Astrocyte (in vitro differentiated cells and primary cell): ENCODE results near the gene SEPTIN12. TPM values are rescaled to one million over a fixed set of nuclear protein-coding genes. Genes with fewer than 3 reads are reported as not detected.
A peak's percentile ranks its signal among the peaks of the same experiment; 100 is the strongest.

Experiments used
- DNase-seq: peaks from one replicate; pipeline ENCODE4 v3.0.0-alpha.2; 2010; ENCODE audit warnings: low read depth
- FAIRE-seq: peaks from 2 replicates; lab custom pipeline; 2011; peaks lifted over from hg19 to GRCh38; lab: Jason Lieb, UNC
- H2AFZ ChIP-seq: 2 replicates; pipeline ENCODE4 v1.6.0; 2012; ENCODE audit warnings: low read depth, low read length, inconsistent platforms
- H3K27ac ChIP-seq: 2 replicates; pipeline ENCODE4 v1.5.1; 2011; ENCODE audit warnings: low read depth, low read length, inconsistent platforms
- H3K27me3 ChIP-seq: 2 replicates; pipeline ENCODE4 v1.6.0; 2011; ENCODE audit warnings: low read length, inconsistent platforms; ENCODE audit not compliant: insufficient read depth
- H3K36me3 ChIP-seq: 2 replicates; pipeline ENCODE4 v1.5.1; 2011; ENCODE audit warnings: low read length, inconsistent platforms; ENCODE audit not compliant: insufficient read depth
- H3K4me1 ChIP-seq: 2 replicates; pipeline ENCODE4 v1.5.1; 2011; ENCODE audit warnings: low read length, inconsistent platforms; ENCODE audit not compliant: insufficient read depth
- H3K4me2 ChIP-seq: 2 replicates; pipeline ENCODE4 v1.6.0; 2012; ENCODE audit warnings: low read length, inconsistent platforms
- H3K4me3 ChIP-seq: 2 replicates; pipeline ENCODE4 v1.5.1; 2011; ENCODE audit warnings: low read depth, mild to moderate bottlenecking, low read length, inconsistent platforms; ENCODE audit not compliant: insufficient read depth
- H3K79me2 ChIP-seq: 2 replicates; pipeline ENCODE4 v1.6.0; 2012; ENCODE audit warnings: mild to moderate bottlenecking, low read length, inconsistent platforms; ENCODE audit not compliant: insufficient read depth
- H3K9ac ChIP-seq: 2 replicates; pipeline ENCODE4 v1.6.0; 2012; ENCODE audit warnings: mild to moderate bottlenecking, low read length, inconsistent platforms
- H3K9me3 ChIP-seq: 2 replicates; pipeline ENCODE4 v1.5.1; 2012; ENCODE audit warnings: low read depth, mild to moderate bottlenecking, low read length, inconsistent platforms; ENCODE audit not compliant: insufficient read depth
- H4K20me1 ChIP-seq: 2 replicates; pipeline ENCODE4 v1.6.0; 2012; ENCODE audit warnings: low read length, inconsistent platforms; ENCODE audit not compliant: insufficient read depth
- H3K27ac Mint-ChIP-seq: one replicate; pipeline ENCODE4 v1.8.0; 2021; ENCODE audit warnings: mild to moderate bottlenecking, mixed read lengths; ENCODE audit not compliant: unreplicated experiment
- H3K27me3 Mint-ChIP-seq: one replicate; pipeline ENCODE4 v1.8.0; 2021; ENCODE audit warnings: low read depth, mixed read lengths; ENCODE audit not compliant: unreplicated experiment
- H3K36me3 Mint-ChIP-seq: one replicate; pipeline ENCODE4 v1.8.0; 2021; ENCODE audit warnings: low read depth, mixed read lengths; ENCODE audit not compliant: unreplicated experiment
- H3K4me1 Mint-ChIP-seq: one replicate; pipeline ENCODE4 v1.8.0; 2021; ENCODE audit warnings: low read depth, mixed read lengths; ENCODE audit not compliant: unreplicated experiment
- H3K4me3 Mint-ChIP-seq: one replicate; pipeline ENCODE4 v1.8.0; 2021; ENCODE audit warnings: mild to moderate bottlenecking, moderate library complexity, mixed read lengths; ENCODE audit not compliant: unreplicated experiment
- H3K9me3 Mint-ChIP-seq: one replicate; pipeline ENCODE4 v1.8.0; 2021; ENCODE audit warnings: mild to moderate bottlenecking, mixed read lengths; ENCODE audit not compliant: unreplicated experiment
- EZH2 ChIP-seq: IDR thresholded peaks from 2 replicates; pipeline ENCODE4 v1.6.1; 2012; ENCODE audit warnings: mild to moderate bottlenecking, low read length, inconsistent platforms; ENCODE audit not compliant: insufficient read depth
- total RNA-seq: library from RNA; stranded (reverse); gene quantifications from 2 replicates; pipeline ENCODE4 v1.2.1, GENCODE V29; 2021
- TF ChIP-seq, protein P1 (sequence below): IDR thresholded peaks from 2 replicates; pipeline ENCODE4 v1.5.1; 2011; ENCODE audit warnings: low read depth, mild to moderate bottlenecking, inconsistent platforms, low read length, moderate library complexity; ENCODE audit not compliant: insufficient read depth

SEPTIN12 gene
- total RNA-seq, 1 donor from 2014 or later, result 5.9 TPM

DNA sequence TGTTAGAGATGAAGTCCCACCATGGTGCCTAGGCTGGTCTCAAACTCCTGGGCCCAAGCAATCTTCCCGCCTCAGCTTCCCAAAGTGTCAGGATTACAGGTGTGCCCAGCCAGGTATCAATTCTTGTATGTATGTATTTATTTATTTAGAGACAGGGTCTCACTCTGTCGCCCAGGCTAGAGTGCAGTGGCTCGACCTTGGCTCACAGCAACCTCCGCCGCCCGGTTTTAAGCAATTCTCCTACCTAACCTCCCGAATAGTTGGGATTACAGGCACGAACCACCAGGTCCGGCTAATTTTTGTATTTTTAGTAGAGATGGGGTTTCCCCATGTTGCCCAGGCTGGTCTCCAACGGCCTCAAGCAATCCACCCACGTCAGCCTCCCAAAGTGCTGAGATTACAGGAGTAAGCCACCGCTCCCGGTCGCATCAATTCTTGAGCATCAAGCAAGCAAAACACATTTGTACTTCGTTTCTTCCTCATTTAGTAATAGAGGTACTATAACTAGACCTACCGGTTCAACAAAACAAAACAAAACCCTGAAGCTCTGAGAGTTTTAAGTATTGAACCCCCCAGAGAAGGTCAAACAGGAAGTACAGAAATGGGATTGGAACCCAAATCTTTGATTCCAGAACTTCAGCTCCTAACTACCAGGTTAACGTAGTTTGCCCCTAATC is 20.1 kb downstream of the SEPTIN12 start:
- H3K27ac ChIP-seq, result peak overlapping the region; percentile 52
- H3K4me2 ChIP-seq, result peak overlapping the region; percentile 89

DNA sequence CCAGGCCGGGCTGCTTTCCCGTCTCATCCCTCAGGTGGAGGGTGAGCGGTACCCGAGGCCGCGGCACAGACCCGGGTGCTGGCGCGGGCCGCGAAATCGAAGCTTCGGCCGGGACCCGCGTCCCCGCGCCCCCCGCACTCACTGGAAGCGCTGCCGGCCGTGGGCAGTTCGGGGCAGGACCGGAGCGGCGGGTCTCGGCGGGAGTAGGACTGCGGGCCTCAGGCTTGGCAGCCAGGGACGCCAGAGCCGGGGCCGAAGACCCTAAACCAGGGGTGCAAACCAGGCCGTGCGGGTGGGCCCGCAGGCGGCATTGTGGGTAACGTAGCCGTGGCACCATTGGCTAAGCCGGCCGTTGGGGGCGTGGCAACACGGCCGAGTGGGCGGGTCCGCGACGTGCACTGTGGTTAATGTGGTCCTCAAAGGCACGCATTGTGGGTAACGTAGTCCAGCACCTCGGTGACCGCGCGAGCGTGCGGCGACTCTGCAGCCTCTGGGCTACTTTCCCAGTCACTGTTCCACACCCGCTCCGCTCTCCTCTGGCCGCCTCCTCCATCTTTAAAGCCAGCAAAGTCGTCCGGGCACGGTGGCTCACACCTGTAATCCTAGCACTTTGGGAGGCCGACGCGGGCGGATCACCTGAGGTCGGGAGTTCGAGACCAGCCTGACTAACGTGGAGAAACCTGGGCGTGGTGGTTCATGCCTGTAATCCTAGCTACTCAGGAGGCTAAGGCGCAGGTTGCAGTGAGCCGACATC is 21.1 kb downstream of the SEPTIN12 start, which contains the start of gene ZNF500:
TSS of gene ZNF500 (minus strand) at position 288 of the 754 bp plus-strand sequence. CDS start 1,184 bp downstream, outside the sequence.
- TF ChIP-seq EZH2, result no peak
- TF ChIP-seq, protein P1, sequence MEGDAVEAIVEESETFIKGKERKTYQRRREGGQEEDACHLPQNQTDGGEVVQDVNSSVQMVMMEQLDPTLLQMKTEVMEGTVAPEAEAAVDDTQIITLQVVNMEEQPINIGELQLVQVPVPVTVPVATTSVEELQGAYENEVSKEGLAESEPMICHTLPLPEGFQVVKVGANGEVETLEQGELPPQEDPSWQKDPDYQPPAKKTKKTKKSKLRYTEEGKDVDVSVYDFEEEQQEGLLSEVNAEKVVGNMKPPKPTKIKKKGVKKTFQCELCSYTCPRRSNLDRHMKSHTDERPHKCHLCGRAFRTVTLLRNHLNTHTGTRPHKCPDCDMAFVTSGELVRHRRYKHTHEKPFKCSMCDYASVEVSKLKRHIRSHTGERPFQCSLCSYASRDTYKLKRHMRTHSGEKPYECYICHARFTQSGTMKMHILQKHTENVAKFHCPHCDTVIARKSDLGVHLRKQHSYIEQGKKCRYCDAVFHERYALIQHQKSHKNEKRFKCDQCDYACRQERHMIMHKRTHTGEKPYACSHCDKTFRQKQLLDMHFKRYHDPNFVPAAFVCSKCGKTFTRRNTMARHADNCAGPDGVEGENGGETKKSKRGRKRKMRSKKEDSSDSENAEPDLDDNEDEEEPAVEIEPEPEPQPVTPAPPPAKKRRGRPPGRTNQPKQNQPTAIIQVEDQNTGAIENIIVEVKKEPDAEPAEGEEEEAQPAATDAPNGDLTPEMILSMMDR, result no peak
- Histone ChIP-seq H3K36me3 (no peaks in the 10 kb centered on the region), H3K4me1 (peaks cover 7% of the 10 kb centered on the region), H3K27me3 (no peaks in the 10 kb centered on the region), H3K4me3 (peak within 1 kb of the TSS; percentile 77), H4K20me1 (peaks cover 11% of the 10 kb centered on the region), H3K9me3 (no peaks in the 10 kb centered on the region), H3K27ac (peak within 1 kb of the TSS; percentile 74), H3K79me2 (peaks cover 36% of the 10 kb centered on the region), H3K9ac (peak within 1 kb of the TSS; percentile 94), H3K4me2 (peak within 1 kb of the TSS; percentile 89), H2AFZ (peak within 1 kb of the TSS; percentile 81)
- H3K36me3 Mint-ChIP-seq, result peaks cover 13% of the 10 kb centered on the region
- peak within 1 kb of the TSS; percentile 71 for H3K27ac Mint-ChIP-seq
- H3K4me1 Mint-ChIP-seq, result peaks cover 13% of the 10 kb centered on the region
- H3K9me3 Mint-ChIP-seq, result peaks cover 2% of the 10 kb centered on the region
- FAIRE-seq (no peak), DNase-seq (peak; percentile 88)
- H3K4me3 Mint-ChIP-seq, result peak within 1 kb of the TSS; percentile 93
- no peaks in the 10 kb centered on the region for H3K27me3 Mint-ChIP-seq

More for the DNA sequence above, 20.1 kb downstream of the SEPTIN12 start:
- H3K4me3 Mint-ChIP-seq, result peak overlapping the region; percentile 85
- no peak for FAIRE-seq
- no peak for DNase-seq
- Histone ChIP-seq H2AFZ (peak overlapping the region; percentile 86), H4K20me1 (peaks cover 11% of the 10 kb centered on the region), H3K36me3 (no peaks in the 10 kb centered on the region), H3K4me1 (peaks cover 7% of the 10 kb centered on the region), H3K27me3 (no peaks in the 10 kb centered on the region), H3K9ac (peak overlapping the region; percentile 74), H3K79me2 (peaks cover 36% of the 10 kb centered on the region), H3K4me3 (peak overlapping the region; percentile 71), H3K9me3 (no peaks in the 10 kb centered on the region)
- TF ChIP-seq, protein P1, result no peak
- TF ChIP-seq EZH2, result no peak
- H3K36me3 Mint-ChIP-seq, result peaks cover 8% of the 10 kb centered on the region
- H3K4me1 Mint-ChIP-seq, result peaks cover 13% of the 10 kb centered on the region
- H3K9me3 Mint-ChIP-seq, result peaks cover 2% of the 10 kb centered on the region
- H3K27me3 Mint-ChIP-seq, result no peaks in the 10 kb centered on the region
- H3K27ac Mint-ChIP-seq, result peak overlapping the region; percentile 86
